Sigmoid colon (tissue), 7 donors: ENCODE measurements around the gene MACROD2. TPM values are rescaled to one million over a fixed set of nuclear protein-coding genes. Genes with fewer than 3 reads are reported as not detected.

Experiments
- DNase-seq: peaks from one replicate; pipeline ENCODE4 v3.0.0-alpha.2; 2019
- H3K27ac ChIP-seq, 4 donors: fragments of 200-600 bp; sonication (generic); one replicate each; pipeline ENCODE4 v1.5.1; 2016 to 2019; ENCODE audit warnings: mild to moderate bottlenecking in 1 of 4
- H3K27me3 ChIP-seq, 3 donors: fragments of 200-600 bp; sonication (generic); one replicate each; pipeline ENCODE4 v1.5.1; 2019; ENCODE audit warnings: mild to moderate bottlenecking in 1 of 3
- H3K36me3 ChIP-seq, 4 donors: fragments of 200-600 bp; sonication (generic); one replicate each; pipeline ENCODE4 v1.5.1; 2016 to 2019
- H3K4me1 ChIP-seq, 4 donors: fragments of 200-600 bp; sonication (generic); one replicate each; pipeline ENCODE4 v1.5.1; 2017 to 2019
- H3K4me3 ChIP-seq, 4 donors: fragments of 200-600 bp; sonication (generic); one replicate each; pipeline ENCODE4 v1.5.1; 2017 to 2019; ENCODE audit warnings: mild to moderate bottlenecking in 2 of 4, moderate library complexity in 1 of 4
- H3K9me3 ChIP-seq, 4 donors: fragments of 200-600 bp in 3 of 4; sonication (generic) in 3 of 4; one replicate each; pipeline versions ENCODE4 v1.5.1 to v1.6.1; 2013 to 2019
- CTCF ChIP-seq, 4 experiments: fragments of 450-650 bp in 3 of 4; fragments of 200-600 bp in 1 of 4; IDR thresholded peaks; one replicate each; pipeline ENCODE4 v1.5.1; 2016 to 2019; ENCODE audit warnings: antibody characterized with exemption in 4 of 4, mild to moderate bottlenecking in 3 of 4, moderate library complexity in 2 of 4
- EP300 ChIP-seq, 4 donors: sonication (generic); formaldehyde crosslinking; IDR thresholded peaks; one replicate each; pipeline ENCODE4 v1.6.1; 2017; ENCODE audit warnings: antibody characterized with exemption in 4 of 4
- POLR2A ChIP-seq, 2 donors: fragments of 450-650 bp; IDR thresholded peaks; one replicate each; pipeline ENCODE4 v1.6.1; 2016; ENCODE audit warnings: antibody characterized with exemption in 2 of 2, mild to moderate bottlenecking in 2 of 2, moderate library complexity in 2 of 2
- POLR2AphosphoS5 ChIP-seq, 4 donors: sonication (generic); formaldehyde crosslinking; IDR thresholded peaks; one replicate each; pipeline ENCODE4 v1.6.1; 2017; ENCODE audit warnings: antibody characterized with exemption in 4 of 4
- WGBS, 2 donors: extraction: QIAGEN DNeasy Blood & Tissue Kit; methylation state at CpG; one replicate each; pipeline ENCODE4 v1.1.7; 2013; 5-methylcytosine and 5-hydroxymethylcytosine counted together
- intact Hi-C: fragments of 100-400 bp; cut with DNase I; formaldehyde crosslinking; loops from one replicate; pipeline ENCODE4 v1.15.1; 2023
- polyA plus RNA-seq, 3 donors: library from polyadenylated mRNA; stranded (reverse); fragments of 200-250 nt; gene quantifications; one replicate each; pipeline ENCODE4 v1.2.3, GENCODE V29; 2013
- total RNA-seq, 4 donors: library from RNA; depleted of rRNA; stranded (reverse); fragments of >200 nt; gene quantifications; one replicate each; pipeline ENCODE4 v1.1.0, GENCODE V29; 2016
- donor health status: healthy with polysubstance abuse.
- donor health status: Bipolar disorder and iron deficiency.
- donor health status: healthy.

The MACROD2 gene
- total and polyA plus RNA-seq, 7 donors, result 1.2 to 22.4 (median 5.8) TPM

- Histone ChIP-seq H3K27ac (peak overlapping the region; percentile 63 to 80 (median 78)), H3K4me3 (peak overlapping the region; percentile 70 to 90 (median 81)), H3K9me3 (peaks cover 0 to 9% (median 2%) of the 10 kb centered on the region in 4 donors), H3K27me3 (no peaks in the 10 kb centered on the region), H3K4me1 (peaks cover 0 to 12% (median 5%) of the 10 kb centered on the region in 4 donors), H3K36me3 (no peaks in the 10 kb centered on the region)
- DNase-seq, result peak; percentile 71
- TF ChIP-seq CTCF (IDR thresholded peaks at IDR 0.05), result no peak
- no peak for TF ChIP-seq EP300 (IDR thresholded peaks at IDR 0.05)
- WGBS, 2 donors, result 1 to 3% methylated on average over 52 of the region's 52 CpGs
- intact Hi-C loops, result loop anchor here (2.0 to 5.0 kb wide), 2 partner anchors 56 to 115 kb away; no protein-coding TSS in a partner anchor
These were observed 525 bp downstream of the MACROD2 start for GRCh38 chr20:13995841-13996240.

GRCh38 chr20:13996265-13996664, 949 bp downstream of the MACROD2 start:
- WGBS, 2 donors, result 3 to 11% methylated on average over 13 of the region's 13 CpGs
- Histone ChIP-seq H3K4me1 (peaks cover 0 to 12% (median 5%) of the 10 kb centered on the region in 4 donors), H3K36me3 (no peaks in the 10 kb centered on the region), H3K27me3 (no peaks in the 10 kb centered on the region), H3K27ac (peak overlapping the region; percentile 63 to 80 (median 78)), H3K9me3 (peaks cover 0 to 9% (median 2%) of the 10 kb centered on the region in 4 donors), H3K4me3 (peak overlapping the region; percentile 70 to 90 (median 81))
- intact Hi-C loops, result loop anchor here (5.0 kb wide), 1 partner anchor 56 kb away; no protein-coding TSS in a partner anchor
- TF ChIP-seq POLR2AphosphoS5 (IDR thresholded peaks at IDR 0.05), result no peak
- no peak for TF ChIP-seq CTCF (IDR thresholded peaks at IDR 0.05)
- TF ChIP-seq POLR2A (IDR thresholded peaks at IDR 0.05), result no peak
- no peak for TF ChIP-seq EP300 (IDR thresholded peaks at IDR 0.05)
- no peak for DNase-seq

GRCh38 chr20:14000917-14001316, 5.6 kb downstream of the MACROD2 start:
- TF ChIP-seq POLR2AphosphoS5 (IDR thresholded peaks at IDR 0.05), result no peak
- Histone ChIP-seq H3K27ac (no peak overlapping the region), H3K4me3 (no peak overlapping the region), H3K27me3 (no peaks in the 10 kb centered on the region), H3K36me3 (no peaks in the 10 kb centered on the region), H3K9me3 (no peaks in the 10 kb centered on the region), H3K4me1 (peaks cover 0 to 11% (median 3%) of the 10 kb centered on the region in 4 donors)
- DNase-seq, result no peak
- WGBS, 2 donors, result 95 to 96% methylated on average over 1 of the region's 1 CpG
- intact Hi-C loops, result no loop called here

- 19 to 71% methylated on average over 4 of the region's 4 CpGs for WGBS, 2 donors
- Histone ChIP-seq H3K36me3 (no peaks in the 10 kb centered on the region), H3K9me3 (no peaks in the 10 kb centered on the region), H3K27me3 (no peaks in the 10 kb centered on the region), H3K4me1 (no peaks in the 10 kb centered on the region), H3K4me3 (no peak overlapping the region), H3K27ac (no peak overlapping the region)
- no peak for DNase-seq
- TF ChIP-seq POLR2A (IDR thresholded peaks at IDR 0.05) (no peak), EP300 (IDR thresholded peaks at IDR 0.05) (no peak), POLR2AphosphoS5 (IDR thresholded peaks at IDR 0.05) (no peak), CTCF (IDR thresholded peaks at IDR 0.05) (no peak)
- intact Hi-C loops, result no loop called here
These were observed 10.7 kb downstream of the MACROD2 start for GRCh38 chr20:14005996-14006395.

GRCh38 chr20:14009208-14009607, 13.9 kb downstream of the MACROD2 start:
- TF ChIP-seq POLR2A (IDR thresholded peaks at IDR 0.05) (no peak), EP300 (IDR thresholded peaks at IDR 0.05) (no peak)
- Histone ChIP-seq H3K9me3 (no peaks in the 10 kb centered on the region), H3K36me3 (no peaks in the 10 kb centered on the region), H3K27me3 (no peaks in the 10 kb centered on the region), H3K4me1 (no peaks in the 10 kb centered on the region), H3K4me3 (no peak overlapping the region), H3K27ac (no peak overlapping the region)
- intact Hi-C loops, result no loop called here
- 62 to 66% methylated on average over 2 of the region's 2 CpGs for WGBS, 2 donors
- no peak for DNase-seq

- Histone ChIP-seq H3K9me3 (no peaks in the 10 kb centered on the region), H3K36me3 (no peaks in the 10 kb centered on the region), H3K27ac (no peak overlapping the region), H3K4me3 (no peak overlapping the region), H3K4me1 (no peaks in the 10 kb centered on the region), H3K27me3 (no peaks in the 10 kb centered on the region)
- intact Hi-C loops, result no loop called here
- TF ChIP-seq EP300 (IDR thresholded peaks at IDR 0.05) (no peak), POLR2AphosphoS5 (IDR thresholded peaks at IDR 0.05) (no peak), CTCF (IDR thresholded peaks at IDR 0.05) (no peak), POLR2A (IDR thresholded peaks at IDR 0.05) (no peak)
- WGBS, 2 donors, result 97 to 98% methylated on average over 3 of the region's 3 CpGs
- no peak for DNase-seq
These were observed 17.4 kb downstream of the MACROD2 start for GRCh38 chr20:14012671-14013070.
